GM19238 (cell line): Measurements from ENCODE around the gene AMBRA1.
"Not testable (repeated sequence)": the region's sequence is repeated elsewhere in the genome, so short reads cannot be mapped to it uniquely, and the experiment has no call there.

Experiments used
- DNase-seq: peaks from one replicate; pipeline ENCODE4 v3.0.0; 2011; ENCODE audit warnings: low spot score; ENCODE audit not compliant: insufficient read length

The AMBRA1 gene

DNA sequence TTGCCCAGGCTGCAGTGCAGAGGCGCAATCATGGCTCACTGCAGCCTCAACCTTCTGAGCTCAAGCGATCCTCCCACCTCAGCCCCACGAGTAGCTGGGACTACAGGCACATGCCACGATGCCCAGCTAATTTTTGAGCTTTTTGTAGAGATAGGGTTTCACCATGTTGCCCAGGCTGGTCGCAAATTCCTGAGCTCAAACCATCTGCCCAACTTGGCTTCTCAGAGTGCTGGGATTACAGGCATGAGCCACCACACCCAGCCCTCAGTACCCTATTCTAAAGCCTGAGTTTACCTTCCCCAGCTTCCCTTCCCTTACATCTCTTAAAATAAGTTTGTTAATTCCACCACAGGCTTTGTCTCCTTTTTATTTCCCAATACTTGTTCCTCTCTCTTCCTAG is 59.1 kb downstream of the AMBRA1 start:
- no peak for DNase-seq

DNA sequence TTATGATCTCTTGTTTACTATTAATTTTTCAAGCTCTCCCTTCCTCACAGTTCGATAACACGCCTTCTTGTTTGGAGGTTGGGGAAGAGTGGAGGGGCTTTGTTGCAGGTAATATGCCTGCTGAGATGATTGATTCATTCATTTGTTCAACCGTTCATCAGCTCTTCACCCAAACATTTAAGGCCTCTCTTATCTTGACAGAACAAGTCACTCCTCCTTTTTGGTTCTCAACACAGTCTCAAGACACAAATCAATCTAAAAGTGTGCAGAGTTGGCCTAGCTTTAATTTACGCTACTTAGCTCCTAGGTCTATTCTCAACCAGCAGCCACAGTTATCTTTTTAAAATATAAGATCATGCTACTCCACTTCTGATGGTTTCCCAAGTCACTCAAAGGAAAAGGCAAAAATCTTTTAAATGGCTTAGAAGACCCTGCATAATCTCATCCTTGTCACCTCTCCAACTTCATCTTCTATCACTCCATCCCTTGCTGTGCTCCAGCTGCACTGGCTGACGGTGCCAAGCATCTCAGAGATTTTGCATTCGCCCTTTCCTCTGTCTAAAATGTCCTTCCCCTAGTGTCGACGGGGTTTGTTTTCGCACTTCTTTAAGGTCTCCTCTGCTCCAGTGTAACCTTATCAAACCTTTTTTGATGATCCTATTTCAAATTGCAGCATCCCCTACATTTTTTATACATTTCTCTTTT is 60.3 kb downstream of the AMBRA1 start:
- no peak for DNase-seq

DNA sequence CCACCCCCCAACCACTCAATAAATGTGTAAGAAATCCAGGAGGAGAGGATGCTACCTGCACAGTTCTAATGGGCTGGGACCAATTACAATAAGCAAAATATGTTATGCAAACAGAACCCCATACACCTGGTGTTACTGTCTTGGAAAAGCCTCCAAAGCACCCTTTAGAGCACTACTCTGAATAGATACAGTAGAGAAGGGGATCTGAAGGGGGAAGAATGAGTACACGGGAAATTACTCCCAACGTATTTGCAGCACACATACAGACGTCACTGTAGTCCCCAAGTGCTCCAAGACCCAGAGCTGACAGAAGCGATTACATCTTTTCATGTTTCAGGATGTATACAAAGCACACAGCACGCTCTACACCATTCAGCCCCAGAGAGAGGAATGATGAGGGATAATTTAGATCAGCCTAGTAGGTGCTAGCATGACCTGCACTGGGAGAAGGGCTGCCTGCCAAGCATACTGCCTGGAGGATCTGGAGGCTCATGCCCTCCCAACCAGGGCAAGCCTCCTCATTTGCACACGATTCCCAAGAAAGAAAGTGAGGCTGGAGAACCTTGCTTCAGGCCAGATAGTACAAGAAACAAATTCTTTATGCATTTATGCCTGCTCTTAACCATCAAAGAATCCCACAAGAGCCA is 63.8 kb downstream of the AMBRA1 start:
- no peak for DNase-seq

DNA sequence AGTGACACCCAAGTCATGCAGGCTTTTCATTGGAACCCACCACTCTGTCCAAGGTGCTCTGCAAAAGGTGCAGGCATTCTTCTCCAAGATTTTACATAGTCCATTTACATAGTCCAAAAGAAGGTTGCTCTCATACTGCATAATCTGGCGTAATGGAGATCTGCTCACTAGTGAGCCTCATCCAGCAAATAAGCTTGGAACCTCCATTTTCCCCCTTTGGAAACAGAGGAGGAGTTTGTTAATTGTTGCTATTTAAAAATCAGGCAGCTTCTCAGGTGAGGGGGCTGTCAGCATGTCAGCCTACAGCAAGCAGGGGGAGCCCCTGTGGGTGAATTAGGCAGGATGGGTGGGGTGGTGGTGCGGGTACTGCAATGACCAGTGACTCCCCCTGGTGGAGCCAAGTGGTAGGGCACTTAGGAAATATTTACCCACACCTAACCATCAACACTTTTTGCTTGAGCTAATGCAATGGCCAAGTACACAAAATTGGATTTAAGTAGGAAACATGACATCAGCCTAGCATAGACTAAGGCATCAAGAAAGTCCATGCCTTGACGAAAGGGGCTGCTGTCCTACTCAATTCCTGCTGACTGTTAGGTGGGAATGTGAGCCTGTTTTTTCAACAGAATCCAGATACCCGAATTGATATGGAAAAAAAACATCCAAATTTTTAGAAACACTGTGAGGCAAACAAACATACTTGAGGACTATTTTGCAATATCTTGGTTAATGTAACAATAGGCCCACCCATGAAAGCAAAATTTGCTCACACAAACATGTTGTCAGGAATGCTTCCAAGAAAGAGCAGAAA is 64.5 kb downstream of the AMBRA1 start:
- peak; percentile 70 for DNase-seq

DNA sequence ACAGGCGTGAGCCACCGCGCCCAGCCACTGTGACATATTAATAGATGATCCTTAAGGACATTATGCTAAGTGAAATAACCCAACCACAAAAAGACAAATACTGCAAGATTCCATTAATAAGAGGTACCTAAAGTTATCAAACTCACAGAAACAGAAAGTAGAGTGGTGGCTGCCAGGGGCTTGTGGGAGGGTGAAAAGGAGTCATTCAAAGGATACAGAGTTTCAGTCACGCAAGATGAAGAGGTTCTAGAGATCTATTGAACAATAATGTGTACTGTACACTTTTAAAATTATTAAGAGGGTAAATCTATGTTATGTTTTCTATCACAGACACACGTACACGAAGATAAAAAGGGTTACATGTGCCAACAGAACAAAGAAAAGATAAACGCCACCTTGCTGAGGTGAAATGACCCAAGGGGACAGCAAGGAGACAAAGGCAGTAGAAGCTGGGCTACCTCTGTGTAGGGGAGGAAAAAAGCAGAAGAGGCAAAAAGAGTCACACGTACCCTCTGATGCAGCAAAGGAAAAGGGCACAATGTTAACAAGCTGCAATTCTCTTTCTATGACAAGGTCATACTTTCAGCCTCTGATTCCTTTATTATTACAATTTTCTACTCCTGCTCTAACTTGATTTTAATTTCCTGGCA is 65.3 kb downstream of the AMBRA1 start:
- no peak for DNase-seq

DNA sequence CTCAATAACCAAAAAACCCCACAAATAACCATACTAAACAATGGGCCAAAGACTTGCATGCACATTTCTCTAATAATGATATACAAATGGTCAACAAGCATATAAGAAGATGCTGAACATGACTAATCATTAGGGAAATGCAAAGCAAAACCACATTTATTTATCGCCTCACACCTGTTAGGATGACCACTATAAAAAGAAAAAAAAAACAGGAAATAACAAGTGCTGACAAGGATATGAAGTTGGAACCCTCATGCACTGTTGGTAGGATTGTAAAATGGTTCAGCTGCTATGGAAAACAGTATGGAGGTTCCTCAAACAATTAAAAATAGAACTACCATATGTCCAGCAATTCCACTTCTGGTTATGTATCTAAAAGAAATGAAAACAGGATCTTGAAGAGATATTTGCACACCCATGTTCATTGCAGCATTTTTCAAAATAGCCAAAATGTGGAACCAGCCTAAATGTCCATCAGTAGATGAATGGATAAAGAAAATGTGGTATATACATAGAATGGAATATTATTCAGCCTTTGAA is 66.2 kb downstream of the AMBRA1 start:
- no peak for DNase-seq

DNA sequence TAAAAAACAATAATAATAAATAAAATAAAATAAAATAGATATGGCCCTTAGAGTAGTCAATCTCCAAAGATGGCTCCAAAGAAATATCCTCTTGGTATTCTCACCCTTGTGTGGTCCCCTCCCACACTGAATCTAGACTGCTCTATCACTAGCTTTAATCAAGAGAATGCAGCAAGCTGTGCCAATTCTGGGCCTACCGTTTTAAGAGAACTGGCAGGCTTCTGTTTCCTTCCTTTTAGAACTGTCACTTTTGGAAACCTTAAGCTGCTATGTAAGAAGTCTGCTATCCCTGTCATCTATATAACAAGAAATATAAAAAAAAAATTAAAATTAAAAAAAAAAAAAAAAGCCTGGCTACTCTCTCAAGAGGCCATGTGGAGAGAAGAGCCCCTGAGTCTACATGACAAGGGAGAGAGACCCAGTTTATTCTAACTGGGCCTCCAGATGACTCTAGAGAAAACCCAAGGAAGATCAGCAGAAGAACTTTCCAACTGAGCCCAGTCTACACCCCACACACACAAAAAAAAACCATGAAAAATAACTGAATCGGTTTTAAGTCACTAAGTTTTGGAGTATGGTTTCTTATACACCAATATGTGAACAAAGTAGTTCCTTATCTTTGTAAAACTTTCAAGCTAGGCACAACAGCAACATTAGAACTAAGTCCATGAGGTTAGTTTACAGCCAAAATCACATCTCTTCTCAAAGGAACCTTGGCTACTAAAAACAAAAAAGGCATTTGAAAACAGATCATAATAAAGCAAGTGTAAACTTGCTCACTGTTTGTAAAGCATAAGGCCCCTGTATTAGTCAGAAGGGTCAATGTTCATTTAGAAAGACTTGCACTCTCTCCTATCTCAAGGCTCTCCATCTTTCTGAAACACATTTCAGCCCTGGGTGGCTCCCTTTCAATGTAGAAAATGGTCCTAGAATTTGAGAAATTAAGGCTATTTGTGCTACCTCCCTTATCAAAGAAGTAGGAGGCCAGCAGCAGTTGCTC is 67.3 kb downstream of the AMBRA1 start:
- DNase-seq = no peak

DNA sequence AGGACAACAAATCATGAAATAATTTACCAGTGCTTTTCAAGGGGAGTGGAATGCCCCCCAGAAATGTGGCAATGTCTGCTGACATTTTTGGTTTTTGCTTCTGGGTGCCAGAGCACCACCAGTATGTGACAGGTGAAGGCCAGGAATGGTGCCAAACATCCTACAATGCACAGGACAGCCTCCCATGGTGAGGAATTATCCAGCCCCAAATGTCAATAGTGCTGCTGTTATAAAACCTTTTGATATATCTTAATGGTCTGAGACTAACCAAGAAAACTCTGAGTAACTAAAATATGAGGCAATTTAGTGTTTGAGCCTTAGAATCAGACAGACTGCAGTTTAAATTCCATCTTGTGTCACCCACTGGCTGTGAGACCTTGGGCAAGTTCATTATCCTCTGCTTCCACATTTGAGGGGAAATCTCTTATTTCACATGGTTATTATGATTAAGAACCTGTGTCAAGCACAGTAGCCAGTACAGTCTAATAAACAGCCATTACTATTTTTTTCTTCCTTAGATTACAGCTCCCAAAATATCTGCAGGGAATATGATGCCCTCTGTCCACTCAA is 69.5 kb downstream of the AMBRA1 start:
- no peak for DNase-seq

DNA sequence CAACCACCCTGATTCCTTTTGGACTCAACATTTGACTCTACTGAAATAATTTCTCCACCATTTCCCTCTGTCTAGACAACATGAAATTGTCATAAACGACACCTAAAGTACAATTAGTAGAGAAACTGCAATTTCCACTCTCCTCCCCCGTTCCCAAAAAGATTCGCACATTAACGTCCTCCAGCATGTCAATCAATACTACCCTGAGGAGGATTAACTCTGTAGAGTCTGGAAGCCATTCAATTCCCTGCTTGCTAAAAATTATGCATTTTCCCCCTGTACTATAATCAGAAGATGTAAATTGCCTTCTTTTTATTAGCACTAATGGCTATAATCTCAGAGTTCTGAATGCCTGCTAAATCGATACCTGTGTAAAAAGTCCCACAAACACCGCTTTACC is 70.5 kb downstream of the AMBRA1 start:
- no peak for DNase-seq

DNA sequence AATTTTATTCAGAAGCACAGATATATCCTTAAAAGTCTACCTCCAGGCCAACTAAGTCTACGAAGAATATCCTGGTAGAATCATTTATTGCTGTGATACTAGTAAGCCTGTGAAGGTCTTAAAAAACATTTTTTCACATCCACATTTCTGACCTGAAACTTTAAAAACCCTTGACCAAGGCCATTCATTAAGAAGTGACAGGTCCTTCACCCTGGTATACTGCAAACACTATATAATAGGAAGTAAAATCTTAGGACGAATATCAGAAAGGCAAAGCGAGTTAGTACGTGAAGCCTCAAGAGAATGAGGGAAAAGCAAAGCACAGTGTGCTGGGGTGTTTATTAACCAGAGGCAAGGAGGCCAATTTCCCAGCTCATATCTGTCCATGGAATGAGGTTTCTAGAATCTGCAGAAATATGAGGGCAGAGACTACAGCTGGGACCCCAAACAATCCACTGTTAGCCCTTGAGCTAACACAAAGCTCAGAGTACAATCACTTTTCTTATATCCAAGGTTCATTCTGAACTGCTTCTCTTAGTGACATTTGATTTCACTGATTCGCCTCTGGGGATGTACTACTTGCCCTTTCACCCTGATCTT is 71.0 kb downstream of the AMBRA1 start:
- DNase-seq = no peak

DNA sequence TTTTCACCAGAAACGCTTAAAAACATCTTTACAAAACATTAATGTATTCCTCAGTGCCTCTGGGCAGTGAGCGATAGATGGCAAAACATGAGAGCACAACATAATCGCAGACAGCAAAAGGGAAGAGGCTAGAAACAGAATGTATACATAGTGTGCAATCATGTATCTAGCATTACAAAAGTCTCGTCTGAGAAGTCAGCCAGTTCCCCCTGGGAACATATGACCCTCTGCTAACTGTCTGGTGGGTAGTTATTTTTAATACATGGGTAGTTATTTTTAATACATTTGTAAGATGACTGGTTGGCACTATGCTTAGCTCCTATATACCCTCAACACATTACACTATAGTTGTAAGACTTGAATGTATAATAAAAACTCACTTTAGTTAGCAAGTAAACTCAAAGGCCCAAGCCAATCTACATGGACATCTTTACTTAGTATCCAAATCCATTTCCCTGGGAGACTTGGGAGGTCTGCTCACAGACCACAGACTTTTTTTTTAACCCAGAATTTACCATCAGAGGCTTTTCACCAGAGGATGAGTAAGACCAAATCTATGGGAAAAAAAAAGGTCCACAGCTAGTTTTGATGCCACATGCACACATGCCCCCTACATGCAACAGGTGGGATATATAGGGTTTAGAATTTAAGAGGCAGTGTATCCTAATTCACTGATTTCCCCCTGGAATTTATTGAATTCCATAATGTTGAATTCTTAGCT is 71.7 kb downstream of the AMBRA1 start:
- DNase-seq = no peak

DNA sequence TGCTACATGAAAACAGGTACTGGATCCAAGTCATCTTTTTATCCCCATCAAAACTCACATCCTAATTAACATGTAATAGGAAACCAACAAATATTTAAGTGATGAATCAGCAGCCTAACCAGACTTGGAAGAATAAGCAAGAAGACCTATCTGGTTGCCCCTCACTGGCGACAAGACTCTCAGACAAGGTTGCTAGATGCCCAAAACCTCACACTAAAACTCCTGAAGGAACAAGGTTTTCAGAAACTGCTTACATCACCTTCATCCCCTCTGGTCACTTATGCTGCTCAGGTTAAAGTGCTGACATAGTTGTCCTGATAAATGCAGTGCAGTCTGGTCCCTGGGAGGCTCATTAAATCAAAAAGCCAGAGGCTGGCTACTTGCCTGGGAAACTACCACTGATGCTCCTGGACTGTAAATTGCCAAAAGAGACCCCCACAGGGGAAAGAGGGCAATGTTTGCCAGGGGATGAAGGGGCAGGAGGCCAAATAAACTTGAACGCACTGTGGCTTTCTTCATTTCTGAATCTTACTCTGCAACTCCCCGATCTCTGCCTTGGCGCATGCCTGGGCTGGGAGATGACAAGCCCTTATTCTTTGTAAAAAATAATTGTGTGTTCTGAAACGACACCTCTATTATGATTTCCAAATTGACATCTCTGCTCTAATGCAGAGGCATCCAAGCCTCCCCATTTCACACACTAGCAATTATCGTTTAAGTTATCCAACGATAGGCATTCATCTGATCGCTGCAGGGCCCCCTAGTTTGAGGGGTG is 72.7 kb downstream of the AMBRA1 start:
- DNase-seq = no peak

DNA sequence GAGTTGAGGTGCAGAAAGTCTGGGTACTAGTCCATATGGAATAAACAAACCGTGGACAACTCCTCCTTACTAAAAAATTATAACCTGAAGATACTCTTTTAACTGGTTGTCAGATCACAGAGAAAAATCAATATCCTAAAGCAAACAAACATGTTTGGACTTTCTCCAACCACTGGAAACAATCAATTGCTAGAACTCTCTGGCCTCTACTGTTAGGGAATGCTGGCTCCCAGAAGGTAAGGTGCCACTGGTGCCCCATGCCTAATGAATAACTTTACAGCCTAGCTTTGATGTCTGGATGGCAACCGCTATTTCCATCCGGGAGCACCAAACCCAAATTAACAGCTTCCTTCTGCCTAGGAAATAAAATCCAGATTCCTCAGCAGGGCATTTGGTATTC is 74.5 kb downstream of the AMBRA1 start:
- no peak for DNase-seq

DNA sequence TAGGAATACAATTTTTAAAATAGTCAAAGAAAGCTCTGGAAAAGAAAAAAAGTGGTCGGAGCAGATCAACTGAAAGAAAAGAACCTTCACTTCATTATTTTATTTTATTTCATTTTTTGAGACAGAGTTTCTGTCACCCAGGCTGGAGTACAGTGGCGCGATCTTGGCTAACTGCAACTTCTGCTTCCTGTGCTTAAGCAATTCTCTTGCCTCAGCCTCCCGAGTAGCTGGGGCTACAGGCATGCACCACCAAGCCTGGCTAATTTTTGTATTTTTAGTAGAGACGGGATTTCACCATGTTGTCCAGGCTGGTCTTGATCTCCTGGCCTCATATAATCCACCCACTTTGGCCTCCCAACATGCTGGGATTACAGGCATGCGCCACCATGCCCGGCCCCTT is 74.9 kb downstream of the AMBRA1 start:
- DNase-seq = not testable (repeated sequence)

DNA sequence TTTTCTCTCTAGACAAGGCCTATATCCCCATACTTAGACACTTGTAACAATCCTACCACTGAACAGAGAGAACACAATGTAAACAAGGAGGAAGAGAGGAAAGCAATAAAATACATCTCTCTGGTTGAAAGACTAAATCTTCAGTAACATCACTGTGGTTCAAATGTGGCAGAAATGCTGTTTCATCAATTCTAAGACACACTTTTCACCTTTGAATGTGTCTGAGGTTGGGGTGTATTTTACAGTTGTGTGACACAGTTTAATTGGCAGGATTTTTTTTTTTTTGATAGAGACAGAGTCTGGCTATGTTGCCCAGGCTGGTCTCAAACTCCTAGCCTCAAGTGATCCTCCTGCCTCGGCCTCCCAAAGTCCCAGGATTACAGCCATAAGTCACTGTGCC is 79.5 kb downstream of the AMBRA1 start:
- DNase-seq = no peak

DNA sequence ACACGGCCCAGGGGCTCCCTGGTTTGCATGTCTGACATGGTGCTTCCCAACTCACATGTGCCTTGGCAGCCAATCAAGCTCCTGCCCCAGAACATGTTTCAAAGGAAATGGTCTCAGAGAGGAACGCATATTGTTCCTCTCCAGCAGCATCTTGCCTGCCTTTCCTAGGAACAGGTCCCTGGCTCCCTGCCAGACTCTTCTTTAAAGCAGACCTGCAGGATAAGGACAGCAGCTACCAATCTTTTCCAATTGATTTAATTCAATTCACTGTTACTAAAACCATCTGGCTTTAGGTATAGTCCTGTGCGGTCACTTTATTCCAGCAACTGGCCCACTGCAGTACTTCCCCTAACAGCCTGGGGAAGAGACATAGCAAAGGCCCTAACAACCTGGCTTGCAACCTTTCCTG is 79.9 kb downstream of the AMBRA1 start:
- DNase-seq = no peak

DNA sequence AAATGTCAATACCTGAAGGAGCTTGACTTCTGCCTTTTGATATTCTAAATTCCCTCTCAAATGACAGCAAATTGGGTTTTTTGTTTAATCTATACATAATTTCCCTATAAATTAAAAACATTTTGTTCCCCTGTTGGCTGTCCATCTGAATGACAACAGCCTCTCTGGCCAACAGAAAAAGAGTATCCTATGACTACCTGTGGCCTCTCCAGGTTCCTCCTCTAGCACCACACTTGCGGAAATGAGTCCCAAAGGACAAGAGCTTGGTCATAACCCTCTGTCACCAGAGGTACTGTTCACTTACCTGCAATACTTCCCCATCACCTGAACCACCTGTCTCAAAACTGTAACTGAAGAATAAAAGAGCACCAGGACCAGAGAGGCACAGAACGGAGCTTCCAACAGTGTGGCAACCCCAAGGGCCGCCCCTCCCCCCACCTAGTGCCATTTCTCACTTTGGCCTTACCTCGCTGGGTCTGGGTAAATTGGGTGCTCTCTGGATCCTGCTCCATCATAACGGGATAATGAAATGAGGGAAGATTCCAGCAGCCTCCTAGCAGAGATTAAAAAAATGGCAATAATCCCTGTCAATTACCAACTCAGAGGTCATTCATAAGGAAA is 81.5 kb downstream of the AMBRA1 start:
- no peak for DNase-seq

DNA sequence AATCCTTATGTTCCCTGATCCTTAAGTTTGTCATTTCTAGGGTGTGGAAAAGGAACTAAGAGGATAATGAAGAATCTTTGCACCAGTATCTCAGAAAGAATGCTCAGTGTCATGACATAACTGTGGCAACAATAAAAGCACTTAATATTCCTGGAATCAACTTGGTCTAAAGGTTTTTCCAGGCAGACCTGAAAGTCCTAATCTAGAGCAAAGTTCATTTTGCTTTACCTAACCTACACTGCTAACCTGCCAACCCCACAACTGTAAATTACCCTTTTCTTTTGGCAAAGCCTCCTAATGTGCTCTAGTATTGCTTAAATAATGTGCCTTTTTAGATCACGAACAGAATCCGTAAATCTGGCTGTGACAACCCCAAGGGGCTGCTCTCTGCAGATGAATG is 82.5 kb downstream of the AMBRA1 start:
- no peak for DNase-seq
